Airway epithelial cell (primary cell): ENCODE measurements around the gene ETAA1. TPM values are rescaled to one million over a fixed set of nuclear protein-coding genes. Genes with fewer than 3 reads are reported as not detected.

Source experiments
- total RNA-seq: library from RNA; depleted of rRNA; stranded (reverse); fragments of >200 nt; gene quantifications from 2 replicates; pipeline ENCODE4 v1.2.3, GENCODE V29; 2015

Gene ETAA1
- total RNA-seq = 13.4 and 17.5 TPM in 2 replicates

GRCh38 chr2:67397143-67397986, at the start of gene ETAA1:
TSS of gene ETAA1 (plus strand) at chr2:67397333. CDS start at chr2:67397449, 116 bp downstream.

